Erythroblast (primary cell): Measurements from ENCODE around the gene ZC3H12A.

Source experiments
- GATA1 ChIP-seq: IDR thresholded peaks from 2 replicates; pipeline ENCODE4 v1.6.1; 2011; ENCODE audit warnings: low read depth, mild to moderate bottlenecking, control low read depth, low read length, moderate library complexity
- POLR2A ChIP-seq: IDR thresholded peaks from 2 replicates; pipeline ENCODE4 v1.6.1; 2011; ENCODE audit warnings: mild to moderate bottlenecking, low read length

DNA sequence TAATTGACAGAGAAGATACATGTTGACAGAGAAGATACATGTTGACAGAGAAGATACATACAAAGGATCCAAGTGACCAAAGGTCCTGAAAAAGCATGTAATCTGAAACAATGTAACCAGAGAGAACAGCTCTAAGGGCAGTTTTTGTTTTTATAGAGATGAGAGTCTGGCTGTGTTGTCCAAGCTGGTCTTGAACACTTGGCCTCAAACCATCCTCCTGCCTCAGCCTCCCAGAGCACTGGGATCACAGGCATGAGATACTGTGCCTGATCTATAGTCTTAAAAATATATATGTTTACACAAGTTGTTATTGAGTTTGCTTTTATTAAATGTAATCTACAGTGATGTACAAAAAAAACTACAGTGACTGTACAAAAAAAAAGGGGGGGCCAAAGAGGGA, 27.7 kb downstream of the ZC3H12A start:
- no peak for TF ChIP-seq POLR2A
- TF ChIP-seq GATA1 = no peak
